Posterior cingulate gyrus (tissue), 11 donors: ENCODE data around the gene PPP1R1B.

Experiments
- DNase-seq, 10 donors: peaks; one replicate each; pipeline versions ENCODE4 v3.0.0 to v3.0.0-alpha.2; 2020 to 2021; ENCODE audit warnings: mixed read lengths in 3 of 10
- intact Hi-C: fragments of 100-400 bp; cut with DNase I; formaldehyde crosslinking; loops from one replicate; pipeline ENCODE4 v1.15.1; 2023

PPP1R1B gene

GRCh38 chr17:39664581-39665561 is 38.1 kb downstream of the PPP1R1B start, which contains the start of gene TCAP:
Gene TCAP (plus strand): TSS chr17:39665349. CDS start chr17:39665360, 11 bp downstream.
- no peak for DNase-seq
- intact Hi-C loops, result no loop called here

GRCh38 chr17:39665642-39666224 is 39.0 kb downstream of the PPP1R1B start:
- DNase-seq, result peak in 1 of 10 donors; percentile 50
- intact Hi-C loops, result no loop called here

- intact Hi-C loops, result no loop called here
- no peak for DNase-seq
These were observed 39.5 kb downstream of the PPP1R1B start for GRCh38 chr17:39666231-39666600.

GRCh38 chr17:39666601-39667261 is 40.0 kb downstream of the PPP1R1B start:
- intact Hi-C loops, result no loop called here
- peak in 3 of 10 donors; percentile 53 to 87 (median 65) for DNase-seq

- no peak for DNase-seq
- intact Hi-C loops, result no loop called here
These were observed 40.7 kb downstream of the PPP1R1B start for GRCh38 chr17:39667262-39667944.

- intact Hi-C loops, result no loop called here
- peak in 7 of 10 donors; percentile 56 to 92 (median 66) for DNase-seq
These were observed 41.5 kb downstream of the PPP1R1B start, which contains the start of gene PNMT for GRCh38 chr17:39667945-39668924. Gene PNMT (plus strand): TSS chr17:39668453. CDS start chr17:39668476, 23 bp downstream.

GRCh38 chr17:39669897-39670735 is 43.4 kb downstream of the PPP1R1B start:
- DNase-seq, result no peak
- intact Hi-C loops, result no loop called here

GRCh38 chr17:39670746-39671145 is 44.0 kb downstream of the PPP1R1B start:
- intact Hi-C loops, result no loop called here

GRCh38 chr17:39671651-39672521 is 45.1 kb downstream of the PPP1R1B start:
- peak in 4 of 10 donors; percentile 45 to 89 (median 64) for DNase-seq
- intact Hi-C loops, result loop anchor here (1.0 kb wide), 1 partner anchor 50 kb away; no protein-coding TSS in a partner anchor

More at GRCh38 chr17:39670746-39671145, 44.0 kb downstream of the PPP1R1B start:
- DNase-seq, result no peak

GRCh38 chr17:39672522-39673334 is 46.0 kb downstream of the PPP1R1B start:
- intact Hi-C loops, result loop anchor here (1.0 kb wide), 1 partner anchor 50 kb away; no protein-coding TSS in a partner anchor
- no peak for DNase-seq

- intact Hi-C loops, result no loop called here
- peak in 2 of 10 donors; percentile 71 to 77 for DNase-seq
These were observed 46.8 kb downstream of the PPP1R1B start for GRCh38 chr17:39673335-39674081.

- intact Hi-C loops, result no loop called here
- no peak for DNase-seq
These were observed 47.4 kb downstream of the PPP1R1B start for GRCh38 chr17:39674179-39674578.

- DNase-seq, result peak in 1 of 10 donors; percentile 45
- intact Hi-C loops, result no loop called here
These were observed 48.1 kb downstream of the PPP1R1B start for GRCh38 chr17:39674702-39675389.

- peak in 2 of 10 donors; percentile 66 to 85 for DNase-seq
- intact Hi-C loops, result no loop called here
These were observed 48.8 kb downstream of the PPP1R1B start for GRCh38 chr17:39675390-39676082.
